ENCODE data around the gene LRP2. TPM values are rescaled to one million over a fixed set of nuclear protein-coding genes. Genes with fewer than 3 reads are reported as not detected.

The LRP2 gene
- total and polyA plus RNA-seq, 4 donors: 2.3 to 7.4 (median 3.5) TPM

DNA sequence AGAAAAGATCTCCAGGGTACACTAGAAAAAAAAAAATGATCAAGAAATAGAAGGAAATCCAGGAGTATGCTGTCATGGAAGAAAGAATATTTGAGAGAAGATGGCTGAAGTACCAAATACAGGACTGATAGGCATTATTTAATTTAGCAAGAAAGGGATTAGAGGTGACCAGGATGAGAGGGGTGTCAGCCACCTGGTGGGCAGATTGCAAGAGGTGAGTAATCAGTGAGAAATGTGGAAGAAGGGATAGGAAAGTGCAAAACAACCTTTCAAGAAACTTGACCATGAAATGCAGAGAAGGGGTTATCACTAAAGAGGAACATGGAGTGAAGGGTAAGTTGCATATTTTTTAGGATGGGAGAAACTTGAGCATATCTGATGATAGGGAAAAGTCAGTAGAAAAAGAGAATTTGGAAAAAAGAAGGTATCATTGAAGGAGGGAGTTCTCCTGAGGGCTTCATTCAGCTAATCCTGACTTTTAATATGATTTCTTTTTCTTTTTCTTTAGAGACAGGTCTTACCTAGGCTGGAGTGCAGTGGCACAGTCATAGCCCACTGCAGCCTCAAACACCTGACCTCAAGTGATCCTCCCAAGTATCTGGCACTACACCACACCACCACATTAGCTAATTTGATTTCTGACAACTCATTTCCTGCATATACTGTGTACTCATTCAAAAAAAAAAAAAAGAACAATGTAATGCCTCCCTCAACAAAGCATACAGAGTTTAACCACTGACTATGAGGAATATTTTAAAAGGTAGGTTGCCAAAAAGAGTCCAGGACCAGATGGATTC is 101.3 kb downstream of the LRP2 start:
- no peaks in the 10 kb centered on the region for H3K4me1 ChIP-seq (ENCODE audit: control insufficient read depth, insufficient read depth, low read length)
- H3K36me3 ChIP-seq (ENCODE audit: control insufficient read depth, insufficient read depth, low read length): no peaks in the 10 kb centered on the region
- no peaks in the 10 kb centered on the region for H3K9me3 ChIP-seq (ENCODE audit: control insufficient read depth, insufficient read depth, low read length)
- no peak overlapping the region for H3K4me3 ChIP-seq (ENCODE audit: low read depth, low read length)
- H3K27me3 ChIP-seq (ENCODE audit: control insufficient read depth, insufficient read depth, low read length): no peaks in the 10 kb centered on the region
- DNase-seq (ENCODE audit: low read depth in 4 of 6, low spot score in 6 of 6): no peak
- no peak overlapping the region for H3K27ac ChIP-seq (ENCODE audit: low read depth, low read length)

DNA sequence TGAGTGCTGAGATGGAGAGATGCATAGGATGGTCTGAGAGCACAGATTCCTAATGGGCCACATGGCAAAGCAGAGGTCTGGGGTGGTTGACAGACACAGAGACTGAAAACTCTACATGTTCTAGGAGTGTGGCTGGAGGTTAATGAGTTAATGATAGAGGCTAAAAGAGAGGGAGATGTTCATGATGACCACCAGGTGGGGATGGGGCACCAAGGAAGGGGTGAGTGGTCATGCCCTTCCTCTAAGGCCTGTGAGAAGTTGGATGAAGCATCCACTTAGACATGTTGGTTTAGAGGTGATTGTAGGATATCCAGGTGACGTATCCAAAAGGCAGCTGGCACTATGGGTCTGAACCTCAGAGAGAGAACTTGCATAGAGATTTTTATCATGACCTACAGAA is 102.1 kb downstream of the LRP2 start:
- H3K4me3 ChIP-seq (ENCODE audit: low read depth, low read length): no peak overlapping the region
- WGBS (ENCODE audit: insufficient coverage): no CpG with 5 or more reads among the region's 1 CpG
- no peaks in the 10 kb centered on the region for H3K4me1 ChIP-seq (ENCODE audit: control insufficient read depth, insufficient read depth, low read length)
- no peak overlapping the region for H3K27ac ChIP-seq (ENCODE audit: low read depth, low read length)
- DNase-seq (ENCODE audit: low read depth in 4 of 6, low spot score in 6 of 6): no peak
- H3K36me3 ChIP-seq (ENCODE audit: control insufficient read depth, insufficient read depth, low read length): no peaks in the 10 kb centered on the region
- H3K9me3 ChIP-seq (ENCODE audit: control insufficient read depth, insufficient read depth, low read length): no peaks in the 10 kb centered on the region
- no peaks in the 10 kb centered on the region for H3K27me3 ChIP-seq (ENCODE audit: control insufficient read depth, insufficient read depth, low read length)

DNA sequence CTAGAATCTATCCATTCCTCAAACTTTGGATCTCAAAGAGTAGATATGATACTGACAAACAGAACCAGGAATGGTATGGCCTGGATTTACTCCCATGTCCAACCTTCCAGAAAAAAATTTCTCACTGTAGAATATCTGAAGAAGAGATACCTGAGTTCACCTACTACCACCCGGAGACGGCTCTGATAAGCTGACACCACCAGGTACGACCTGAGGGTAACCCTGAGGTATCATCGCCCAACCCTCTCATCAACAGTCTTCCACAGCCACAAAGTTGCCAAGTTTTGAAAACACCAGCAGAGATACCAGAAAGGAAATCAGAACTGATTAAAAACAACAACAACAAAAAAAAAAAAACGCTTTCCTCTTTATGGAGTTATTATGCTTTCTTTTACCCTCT is 102.9 kb downstream of the LRP2 start:
- Histone ChIP-seq H3K4me1 (ENCODE audit: control insufficient read depth, insufficient read depth, low read length) (no peaks in the 10 kb centered on the region), H3K27ac (ENCODE audit: low read depth, low read length) (no peak overlapping the region), H3K27me3 (ENCODE audit: control insufficient read depth, insufficient read depth, low read length) (no peaks in the 10 kb centered on the region), H3K4me3 (ENCODE audit: low read depth, low read length) (no peak overlapping the region), H3K9me3 (ENCODE audit: control insufficient read depth, insufficient read depth, low read length) (no peaks in the 10 kb centered on the region), H3K36me3 (ENCODE audit: control insufficient read depth, insufficient read depth, low read length) (no peaks in the 10 kb centered on the region)
- WGBS (ENCODE audit: insufficient coverage): 89% methylated on average over 4 of the region's 5 CpGs
- DNase-seq (ENCODE audit: low read depth in 4 of 6, low spot score in 6 of 6): no peak

DNA sequence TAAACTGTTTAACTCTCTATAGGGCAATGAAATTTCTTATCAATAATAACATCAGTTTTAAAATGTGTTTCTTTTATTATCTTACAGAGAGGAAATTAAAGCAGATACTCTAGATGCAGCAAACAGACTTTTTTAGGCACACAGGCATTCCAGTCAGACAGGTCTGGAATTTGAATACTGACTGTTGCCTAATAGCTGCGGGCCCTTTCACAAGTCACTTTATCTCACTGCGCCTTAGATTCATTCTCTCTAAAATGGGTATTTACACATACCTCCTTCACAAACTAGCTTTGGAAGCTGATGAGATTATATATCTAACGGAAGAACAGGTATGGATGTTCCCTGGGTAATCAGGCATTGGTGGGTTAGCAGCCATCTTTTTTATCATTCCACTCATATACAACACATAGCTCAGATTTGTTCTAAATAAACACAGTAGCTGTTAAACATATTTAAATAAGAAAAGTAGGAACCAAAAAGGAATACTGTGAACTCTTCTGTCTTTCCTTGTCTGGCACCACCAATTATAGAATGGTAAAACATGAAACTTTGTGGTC is 104.2 kb downstream of the LRP2 start:
- no peaks in the 10 kb centered on the region for H3K36me3 ChIP-seq (ENCODE audit: control insufficient read depth, insufficient read depth, low read length)
- no peaks in the 10 kb centered on the region for H3K9me3 ChIP-seq (ENCODE audit: control insufficient read depth, insufficient read depth, low read length)
- no peaks in the 10 kb centered on the region for H3K4me1 ChIP-seq (ENCODE audit: control insufficient read depth, insufficient read depth, low read length)
- H3K4me3 ChIP-seq (ENCODE audit: low read depth, low read length): no peak overlapping the region
- no peak for DNase-seq (ENCODE audit: low read depth in 4 of 6, low spot score in 6 of 6)
- H3K27ac ChIP-seq (ENCODE audit: low read depth, low read length): no peak overlapping the region
- no peaks in the 10 kb centered on the region for H3K27me3 ChIP-seq (ENCODE audit: control insufficient read depth, insufficient read depth, low read length)
- no CpG with 5 or more reads among the region's 3 CpGs for WGBS (ENCODE audit: insufficient coverage)

DNA sequence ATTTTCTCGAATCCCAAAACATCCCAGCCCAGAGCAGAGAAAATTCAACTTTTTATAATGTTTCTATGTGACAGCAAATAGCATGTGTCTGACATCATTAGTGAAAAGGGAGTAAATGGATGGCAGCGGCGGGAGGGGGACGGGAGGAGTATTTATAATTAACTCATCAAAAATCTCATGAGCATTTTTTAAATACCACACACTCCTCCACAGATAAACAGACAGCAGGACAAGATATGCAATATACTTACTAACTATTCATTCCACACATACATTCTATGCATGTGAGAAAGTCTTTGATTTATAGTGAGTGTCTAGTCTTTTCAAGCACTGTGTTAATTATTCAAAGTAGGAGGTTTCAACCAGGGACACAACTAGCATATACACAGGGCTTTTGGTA is 107.6 kb downstream of the LRP2 start:
- H3K4me3 ChIP-seq (ENCODE audit: low read depth, low read length): no peak overlapping the region
- no peak overlapping the region for H3K27ac ChIP-seq (ENCODE audit: low read depth, low read length)
- no CpG with 5 or more reads among the region's 4 CpGs for whole genome bisulfite sequencing (ENCODE audit: insufficient coverage)
- H3K4me1 ChIP-seq (ENCODE audit: control insufficient read depth, insufficient read depth, low read length): no peaks in the 10 kb centered on the region
- no peaks in the 10 kb centered on the region for H3K27me3 ChIP-seq (ENCODE audit: control insufficient read depth, insufficient read depth, low read length)
- DNase-seq (ENCODE audit: low read depth in 4 of 6, low spot score in 6 of 6): no peak
- H3K9me3 ChIP-seq (ENCODE audit: control insufficient read depth, insufficient read depth, low read length): no peaks in the 10 kb centered on the region
- no peaks in the 10 kb centered on the region for H3K36me3 ChIP-seq (ENCODE audit: control insufficient read depth, insufficient read depth, low read length)

DNA sequence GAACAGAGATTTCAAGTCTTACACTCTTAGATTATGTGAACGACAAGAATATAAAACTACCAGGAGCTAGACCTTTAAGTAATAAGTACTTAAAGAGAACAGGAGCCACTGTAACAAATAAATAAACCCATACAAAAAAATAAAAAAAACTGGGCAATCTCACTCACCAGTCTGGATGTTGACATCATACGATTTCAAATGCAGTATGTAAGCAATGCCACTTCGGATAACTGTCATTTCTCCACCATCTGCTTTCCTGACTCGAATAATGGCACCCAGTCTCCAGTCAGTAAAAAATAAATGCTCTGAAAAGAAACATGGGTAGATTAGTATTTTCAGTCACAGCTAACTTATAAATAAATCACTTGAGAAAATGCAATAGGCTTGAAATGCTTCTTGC is 115.1 kb downstream of the LRP2 start:
- Histone ChIP-seq H3K4me1 (ENCODE audit: control insufficient read depth, insufficient read depth, low read length) (no peaks in the 10 kb centered on the region), H3K36me3 (ENCODE audit: control insufficient read depth, insufficient read depth, low read length) (no peaks in the 10 kb centered on the region), H3K27ac (ENCODE audit: low read depth, low read length) (no peak overlapping the region), H3K27me3 (ENCODE audit: control insufficient read depth, insufficient read depth, low read length) (no peaks in the 10 kb centered on the region), H3K9me3 (ENCODE audit: control insufficient read depth, insufficient read depth, low read length) (no peaks in the 10 kb centered on the region), H3K4me3 (ENCODE audit: low read depth, low read length) (no peak overlapping the region)
- no CpG with 5 or more reads among the region's 4 CpGs for WGBS (ENCODE audit: insufficient coverage)
- DNase-seq (ENCODE audit: low read depth in 4 of 6, low spot score in 6 of 6): peak in 1 of 6 donors; percentile 54

DNA sequence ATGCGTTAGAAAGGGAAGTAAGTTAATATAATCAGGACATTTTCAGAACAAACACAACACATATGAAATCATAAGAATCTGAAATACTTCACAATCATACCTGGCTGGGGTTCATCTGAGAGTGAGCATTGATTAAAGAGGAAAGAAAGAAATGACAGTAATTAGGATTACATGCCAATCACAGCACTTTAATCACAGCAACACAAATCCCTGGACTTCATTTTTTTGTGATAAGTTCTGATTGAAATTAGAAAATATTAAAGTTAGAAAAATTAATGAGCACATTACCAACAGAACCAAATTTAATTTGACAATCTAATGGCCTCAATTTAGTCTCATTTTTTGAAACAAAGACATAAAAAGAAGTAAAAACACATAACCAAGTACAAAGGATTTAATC is 121.9 kb downstream of the LRP2 start:
- H3K4me3 ChIP-seq (ENCODE audit: low read depth, low read length): no peak overlapping the region
- DNase-seq (ENCODE audit: low read depth in 4 of 6, low spot score in 6 of 6): no peak
- no CpG with 5 or more reads among the region's 1 CpG for WGBS (ENCODE audit: insufficient coverage)
- H3K4me1 ChIP-seq (ENCODE audit: control insufficient read depth, insufficient read depth, low read length): no peaks in the 10 kb centered on the region
- no peaks in the 10 kb centered on the region for H3K36me3 ChIP-seq (ENCODE audit: control insufficient read depth, insufficient read depth, low read length)
- no peaks in the 10 kb centered on the region for H3K27me3 ChIP-seq (ENCODE audit: control insufficient read depth, insufficient read depth, low read length)
- no peaks in the 10 kb centered on the region for H3K9me3 ChIP-seq (ENCODE audit: control insufficient read depth, insufficient read depth, low read length)
- no peak overlapping the region for H3K27ac ChIP-seq (ENCODE audit: low read depth, low read length)

DNA sequence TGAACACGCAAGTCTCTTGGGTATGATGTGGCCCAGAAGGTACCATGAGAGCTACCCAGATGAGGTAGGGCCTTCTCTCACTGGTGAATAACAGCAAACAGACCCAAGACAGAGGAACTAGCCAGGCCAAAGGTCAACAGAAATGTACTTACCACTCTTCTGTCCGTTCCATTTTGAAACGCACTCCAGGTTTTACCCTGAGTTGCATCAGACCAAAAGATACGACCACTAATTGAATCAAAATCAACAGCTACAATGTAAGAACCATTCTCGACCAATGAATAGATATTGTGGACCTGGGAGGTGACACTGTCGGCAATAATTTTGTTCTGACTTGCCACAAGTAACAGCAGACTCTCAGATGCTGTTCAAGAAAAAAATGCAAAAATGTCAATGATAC is 124.4 kb downstream of the LRP2 start:
- Histone ChIP-seq H3K27ac (ENCODE audit: low read depth, low read length) (no peak overlapping the region), H3K27me3 (ENCODE audit: control insufficient read depth, insufficient read depth, low read length) (no peaks in the 10 kb centered on the region), H3K9me3 (ENCODE audit: control insufficient read depth, insufficient read depth, low read length) (no peaks in the 10 kb centered on the region), H3K36me3 (ENCODE audit: control insufficient read depth, insufficient read depth, low read length) (no peaks in the 10 kb centered on the region), H3K4me1 (ENCODE audit: control insufficient read depth, insufficient read depth, low read length) (no peaks in the 10 kb centered on the region), H3K4me3 (ENCODE audit: low read depth, low read length) (no peak overlapping the region)
- WGBS (ENCODE audit: insufficient coverage): 100% methylated on average over 1 of the region's 6 CpGs
- no peak for DNase-seq (ENCODE audit: low read depth in 4 of 6, low spot score in 6 of 6)

DNA sequence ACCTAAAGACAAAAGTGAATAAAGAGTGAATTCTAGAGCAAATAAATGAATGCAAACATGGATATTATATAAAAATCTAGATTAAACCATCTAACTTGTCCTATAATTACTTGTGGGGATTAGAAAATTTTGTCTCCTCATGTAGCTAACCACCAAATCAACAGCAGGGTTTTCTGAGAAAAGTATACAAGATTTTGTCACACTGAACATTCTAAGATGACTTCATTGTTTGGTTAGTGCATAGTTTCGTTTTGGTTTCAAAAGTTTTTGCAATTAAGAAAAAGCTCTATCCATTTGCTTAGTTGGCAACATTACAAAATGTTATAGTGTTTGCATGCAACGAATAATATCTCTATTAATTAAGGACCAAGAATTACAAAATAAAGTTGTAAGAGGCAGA is 125.0 kb downstream of the LRP2 start:
- Histone ChIP-seq H3K36me3 (ENCODE audit: control insufficient read depth, insufficient read depth, low read length) (no peaks in the 10 kb centered on the region), H3K4me3 (ENCODE audit: low read depth, low read length) (no peak overlapping the region), H3K4me1 (ENCODE audit: control insufficient read depth, insufficient read depth, low read length) (no peaks in the 10 kb centered on the region), H3K27me3 (ENCODE audit: control insufficient read depth, insufficient read depth, low read length) (peaks cover 3% of the 10 kb centered on the region), H3K27ac (ENCODE audit: low read depth, low read length) (no peak overlapping the region), H3K9me3 (ENCODE audit: control insufficient read depth, insufficient read depth, low read length) (no peaks in the 10 kb centered on the region)
- no CpG with 5 or more reads among the region's 2 CpGs for WGBS (ENCODE audit: insufficient coverage)
- DNase-seq (ENCODE audit: low read depth in 4 of 6, low spot score in 6 of 6): no peak

DNA sequence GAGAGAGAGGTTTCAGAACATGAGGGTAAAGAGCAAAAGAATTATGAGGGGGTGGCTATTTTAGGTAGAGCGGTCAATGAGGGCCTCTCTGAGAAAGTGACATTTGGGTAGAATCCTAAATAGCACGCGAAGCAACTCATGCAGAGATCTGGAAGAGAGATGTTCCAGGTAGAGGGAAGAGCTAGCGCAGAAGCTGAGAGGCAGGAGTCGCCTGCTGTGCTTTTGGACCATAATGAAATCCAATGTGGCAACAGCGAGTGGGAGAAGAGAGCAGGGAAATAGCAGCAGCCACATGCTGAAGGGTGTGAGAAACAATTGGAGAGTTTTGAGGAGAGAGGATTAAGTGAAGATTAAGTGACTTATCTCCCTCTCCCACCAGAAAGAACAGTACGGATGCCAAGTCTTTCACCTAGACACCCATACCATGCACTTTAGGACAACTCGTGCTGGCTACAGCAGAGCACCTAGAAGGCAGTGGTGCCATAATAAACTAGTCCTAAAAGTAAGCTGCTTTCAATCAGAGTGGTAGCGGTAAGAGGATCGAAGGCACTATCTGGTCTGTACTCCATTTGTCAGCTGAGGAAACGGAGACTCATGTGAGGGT is 129.7 kb downstream of the LRP2 start:
- Histone ChIP-seq H3K27me3 (ENCODE audit: control insufficient read depth, insufficient read depth, low read length) (peaks cover 3% of the 10 kb centered on the region), H3K27ac (ENCODE audit: low read depth, low read length) (no peak overlapping the region), H3K36me3 (ENCODE audit: control insufficient read depth, insufficient read depth, low read length) (no peaks in the 10 kb centered on the region), H3K4me3 (ENCODE audit: low read depth, low read length) (no peak overlapping the region), H3K9me3 (ENCODE audit: control insufficient read depth, insufficient read depth, low read length) (no peaks in the 10 kb centered on the region), H3K4me1 (ENCODE audit: control insufficient read depth, insufficient read depth, low read length) (no peaks in the 10 kb centered on the region)
- no peak for DNase-seq (ENCODE audit: low read depth in 4 of 6, low spot score in 6 of 6)
- 90% methylated on average over 10 of the region's 11 CpGs for WGBS (ENCODE audit: insufficient coverage)

All from spinal cord (tissue), 10 donors.